Ascending aorta (tissue), 2 donors: Measurements from ENCODE around the gene TBX5. TPM values are rescaled to one million over a fixed set of nuclear protein-coding genes. Genes with fewer than 3 reads are reported as not detected.

Experiments used
- DNase-seq, 2 donors: peaks; one replicate each; pipeline ENCODE4 v3.0.0-alpha.2; 2019; ENCODE audit warnings: low spot score in 2 of 2
- H3K27ac ChIP-seq, 2 donors: fragments of 200-600 bp; sonication (generic); one replicate each; pipeline ENCODE4 v1.5.1; 2016 to 2017; ENCODE audit warnings: mild to moderate bottlenecking in 1 of 2
- H3K27me3 ChIP-seq: fragments of 200-600 bp; sonication (generic); one replicate; pipeline ENCODE4 v1.5.1; 2017
- H3K36me3 ChIP-seq, 2 donors: fragments of 200-600 bp; sonication (generic); one replicate each; pipeline ENCODE4 v1.5.1; 2016
- H3K4me1 ChIP-seq, 2 donors: fragments of 200-600 bp; sonication (generic); one replicate each; pipeline ENCODE4 v1.5.1; 2016 to 2017; ENCODE audit warnings: mild to moderate bottlenecking in 1 of 2
- H3K4me3 ChIP-seq, 2 donors: fragments of 200-600 bp; sonication (generic); one replicate each; pipeline ENCODE4 v1.5.1; 2016 to 2017; ENCODE audit warnings: mild to moderate bottlenecking in 1 of 2
- H3K9me3 ChIP-seq, 2 donors: fragments of 200-600 bp; sonication (generic); one replicate each; pipeline ENCODE4 v1.5.1; 2016
- CTCF ChIP-seq, 3 experiments: fragments of 200-600 bp in 2 of 3; fragments of 450-650 bp in 1 of 3; sonication (generic) in 2 of 3; IDR thresholded peaks; one replicate each; pipeline ENCODE4 v1.5.1; 2016 to 2019; ENCODE audit warnings: antibody characterized with exemption in 3 of 3, mild to moderate bottlenecking in 1 of 3, moderate library complexity in 1 of 3
- intact Hi-C: fragments of 100-400 bp; cut with DNase I; formaldehyde crosslinking; loops from one replicate; pipeline ENCODE4 v1.15.1; 2023
- total RNA-seq: library from RNA; depleted of rRNA; stranded (reverse); fragments of >200 nt; gene quantifications from one replicate; pipeline ENCODE4 v1.1.0, GENCODE V29; 2016

TBX5 gene
- total RNA-seq, 1 donor from 2014 or later, result not detected

- Histone ChIP-seq H3K36me3 (no peaks in the 10 kb centered on the region), H3K4me3 (no peak overlapping the region), H3K27me3 (no peaks in the 10 kb centered on the region), H3K27ac (no peak overlapping the region), H3K9me3 (no peaks in the 10 kb centered on the region), H3K4me1 (peaks cover 6 to 11% of the 10 kb centered on the region in 2 donors)
- TF ChIP-seq CTCF (IDR thresholded peaks at IDR 0.05), result no peak
- intact Hi-C loops, result no loop called here
- no peak for DNase-seq
Observed at GRCh38 chr12:114320101-114320500, 85.8 kb downstream of the TBX5 start.

- peak overlapping the region; percentile 41 to 52 for H3K27ac ChIP-seq
- intact Hi-C loops, result no loop called here
Observed at GRCh38 chr12:114319422-114319821, 86.5 kb downstream of the TBX5 start.

GRCh38 chr12:114318984-114319383, 87.0 kb downstream of the TBX5 start:
- no peak for TF ChIP-seq CTCF (IDR thresholded peaks at IDR 0.05)
- no peak overlapping the region for H3K4me3 ChIP-seq
- peak overlapping the region; percentile 41 to 52 for H3K27ac ChIP-seq
- no peaks in the 10 kb centered on the region for H3K9me3 ChIP-seq
- H3K4me1 ChIP-seq, result peaks cover 6 to 14% of the 10 kb centered on the region in 2 donors
- H3K36me3 ChIP-seq, result no peaks in the 10 kb centered on the region
- DNase-seq, result no peak
- no peaks in the 10 kb centered on the region for H3K27me3 ChIP-seq
- intact Hi-C loops, result no loop called here

More at GRCh38 chr12:114319422-114319821, 86.5 kb downstream of the TBX5 start:
- Histone ChIP-seq H3K4me3 (no peak overlapping the region), H3K27me3 (no peaks in the 10 kb centered on the region), H3K36me3 (no peaks in the 10 kb centered on the region), H3K9me3 (no peaks in the 10 kb centered on the region), H3K4me1 (peaks cover 6 to 14% of the 10 kb centered on the region in 2 donors)
- TF ChIP-seq CTCF (IDR thresholded peaks at IDR 0.05), result no peak
- peak in 1 of 2 donors; percentile 68 for DNase-seq

- peak in 1 of 2 donors; percentile 71 for DNase-seq
- Histone ChIP-seq H3K27ac (no peak overlapping the region), H3K4me3 (no peak overlapping the region), H3K27me3 (no peaks in the 10 kb centered on the region), H3K4me1 (peaks cover 6 to 30% of the 10 kb centered on the region in 2 donors), H3K36me3 (no peaks in the 10 kb centered on the region), H3K9me3 (no peaks in the 10 kb centered on the region)
- TF ChIP-seq CTCF (IDR thresholded peaks at IDR 0.05), result no peak
- intact Hi-C loops, result no loop called here
Observed at GRCh38 chr12:114316076-114316475, 89.9 kb downstream of the TBX5 start.

- Histone ChIP-seq H3K4me3 (no peak overlapping the region), H3K36me3 (no peaks in the 10 kb centered on the region), H3K9me3 (no peaks in the 10 kb centered on the region), H3K27me3 (no peaks in the 10 kb centered on the region), H3K4me1 (peaks cover 6 to 31% of the 10 kb centered on the region in 2 donors), H3K27ac (no peak overlapping the region)
- intact Hi-C loops, result no loop called here
- TF ChIP-seq CTCF (IDR thresholded peaks at IDR 0.05), result no peak
- no peak for DNase-seq
Observed at GRCh38 chr12:114314974-114315720, 90.8 kb downstream of the TBX5 start.
